ENCODE results near the gene TGFB1I1. TPM values are rescaled to one million over a fixed set of nuclear protein-coding genes. Genes with fewer than 3 reads are reported as not detected.
"Not testable (repeated sequence)": the region's sequence is repeated elsewhere in the genome, so short reads cannot be mapped to it uniquely, and the experiment has no call there.

The TGFB1I1 gene
- total RNA-seq, 1 donor from 2014 or later: 34.7 TPM

- no peak for DNase-seq (ENCODE audit: low spot score)
These were observed 4.1 kb upstream of the TGFB1I1 start for GRCh38 chr16:31467858-31468257.

- DNase-seq (ENCODE audit: low spot score): no peak
These were observed 1.3 kb upstream of the TGFB1I1 start for GRCh38 chr16:31470615-31471014.

- DNase-seq (ENCODE audit: low spot score): no peak
These were observed 594 bp upstream of the TGFB1I1 start for GRCh38 chr16:31471241-31471874.

GRCh38 chr16:31472709-31473203 is 804 bp downstream of the TGFB1I1 start:
- DNase-seq (ENCODE audit: low spot score): no peak

- DNase-seq (ENCODE audit: low spot score): no peak
These were observed 1.5 kb downstream of the TGFB1I1 start for GRCh38 chr16:31473264-31473984.

GRCh38 chr16:31474173-31474714 is 2.3 kb downstream of the TGFB1I1 start:
- no peak for DNase-seq (ENCODE audit: low spot score)

GRCh38 chr16:31474773-31475738 is 3.1 kb downstream of the TGFB1I1 start:
- no peak for DNase-seq (ENCODE audit: low spot score)

- DNase-seq (ENCODE audit: low spot score): no peak
These were observed 4.0 kb downstream of the TGFB1I1 start for GRCh38 chr16:31475946-31476302.

GRCh38 chr16:31476303-31477219 is 4.6 kb downstream of the TGFB1I1 start:
- no peak for DNase-seq (ENCODE audit: low spot score)

- DNase-seq (ENCODE audit: low spot score): no peak
These were observed 5.6 kb downstream of the TGFB1I1 start for GRCh38 chr16:31477220-31478216.

GRCh38 chr16:31478956-31479355 is 7.0 kb downstream of the TGFB1I1 start:
- no peak for DNase-seq (ENCODE audit: low spot score)

- no peak for DNase-seq (ENCODE audit: low spot score)
These were observed 7.8 kb downstream of the TGFB1I1 start for GRCh38 chr16:31479751-31480150.

GRCh38 chr16:31480851-31481536 is 9.0 kb downstream of the TGFB1I1 start:
- DNase-seq (ENCODE audit: low spot score): no peak

- DNase-seq (ENCODE audit: low spot score): no peak
These were observed 11.1 kb downstream of the TGFB1I1 start, which contains the start of gene SLC5A2 for GRCh38 chr16:31483081-31483480. SLC5A2 (plus strand) TSS chr16:31483123; CDS start chr16:31483137, 14 bp downstream.

GRCh38 chr16:31484048-31484447 is 12.1 kb downstream of the TGFB1I1 start:
- DNase-seq (ENCODE audit: low spot score): not testable (repeated sequence)

- no peak for DNase-seq (ENCODE audit: low spot score)
These were observed 12.7 kb downstream of the TGFB1I1 start for GRCh38 chr16:31484491-31485171.

- no peak for DNase-seq (ENCODE audit: low spot score)
These were observed 13.6 kb downstream of the TGFB1I1 start for GRCh38 chr16:31485571-31485970.

GRCh38 chr16:31486045-31486444 is 14.1 kb downstream of the TGFB1I1 start:
- DNase-seq (ENCODE audit: low spot score): no peak
